NB4 (cell line): ENCODE data around the gene PLXDC2.

ENCODE experiments used
- DNase-seq: peaks from one replicate; pipeline ENCODE4 v3.0.0; 2010; ENCODE audit warnings: low read depth
- H3K4me3 ChIP-seq: one replicate; pipeline ENCODE4 v1.5.1; 2011; ENCODE audit warnings: mild to moderate bottlenecking, low read depth, low read length, moderate library complexity
- CTCF ChIP-seq: IDR thresholded peaks from one replicate; pipeline ENCODE4 v1.5.1; 2012; ENCODE audit warnings: low read depth, low read length
- MAX ChIP-seq: IDR thresholded peaks from 2 replicates; pipeline ENCODE4 v1.6.1; 2011; ENCODE audit warnings: low read depth, low read length
- MYC ChIP-seq: IDR thresholded peaks from 2 replicates; pipeline ENCODE4 v1.6.1; 2011; ENCODE audit warnings: low read depth, low read length
- POLR2A ChIP-seq: IDR thresholded peaks from 2 replicates; pipeline ENCODE4 v1.6.1; 2011; ENCODE audit warnings: mild to moderate bottlenecking; ENCODE audit not compliant: insufficient read length; ENCODE audit errors: extremely low read depth

The PLXDC2 gene

DNA sequence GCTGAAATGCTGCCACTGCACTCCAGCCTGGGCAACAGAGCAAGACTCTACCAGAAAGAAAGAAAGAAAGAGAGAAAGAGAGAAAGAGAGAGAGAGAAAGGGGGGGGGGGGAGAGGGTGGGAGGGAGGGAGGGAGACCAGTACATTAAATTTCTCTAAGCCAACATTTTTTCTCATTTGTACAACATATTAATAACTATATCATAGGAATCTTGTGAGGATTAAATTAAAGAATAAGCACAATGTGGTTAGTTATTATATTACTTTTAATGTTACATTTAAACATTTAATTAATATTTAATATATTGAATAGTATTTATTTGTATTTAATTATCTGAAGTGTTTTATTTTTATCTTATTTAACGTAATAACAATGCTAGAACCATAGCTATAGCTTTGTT, 53.1 kb downstream of the PLXDC2 start:
- no peak for DNase-seq
- H3K4me3 ChIP-seq: no peak overlapping the region
- TF ChIP-seq MYC: no peak
- no peak for TF ChIP-seq MAX

DNA sequence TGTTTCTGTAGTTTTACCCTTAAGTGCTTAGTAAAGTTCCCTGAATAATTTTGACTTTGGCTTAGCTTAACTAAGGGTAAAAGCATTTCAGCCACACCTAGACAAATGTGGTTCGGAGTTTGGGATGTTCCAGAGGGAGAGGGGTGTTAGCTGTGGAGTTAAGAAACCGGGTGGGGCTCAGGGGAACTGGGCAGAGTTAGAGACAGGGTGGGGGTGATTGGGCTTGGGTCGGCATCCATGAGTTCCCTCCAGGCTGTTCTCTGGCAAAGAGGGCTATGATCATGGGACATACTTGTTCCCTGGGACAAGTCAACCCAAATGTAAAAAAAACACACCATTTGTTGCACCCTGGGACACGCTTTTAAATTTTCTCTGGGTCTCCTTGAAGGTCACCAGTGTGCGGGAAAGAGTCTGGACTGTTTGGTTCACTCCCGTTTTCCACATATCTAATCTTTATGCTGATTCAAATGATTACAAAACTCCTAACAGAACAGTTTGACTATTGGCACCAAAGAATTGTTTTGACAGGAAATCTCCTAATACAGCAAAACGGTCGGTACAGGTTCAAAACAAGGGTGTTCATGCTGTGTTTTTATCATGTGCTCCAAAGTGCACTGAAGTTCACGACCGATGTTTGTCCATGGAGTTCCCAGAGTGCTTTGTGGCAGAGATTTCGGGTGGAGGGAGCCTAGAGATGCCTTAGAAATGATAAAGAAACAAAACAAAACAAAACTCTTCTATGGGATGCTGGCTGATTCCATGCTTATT, 56.5 kb downstream of the PLXDC2 start:
- DNase-seq: no peak
- no peak overlapping the region for H3K4me3 ChIP-seq
- TF ChIP-seq CTCF (no peak), MYC (no peak), MAX (no peak), POLR2A (no peak)

DNA sequence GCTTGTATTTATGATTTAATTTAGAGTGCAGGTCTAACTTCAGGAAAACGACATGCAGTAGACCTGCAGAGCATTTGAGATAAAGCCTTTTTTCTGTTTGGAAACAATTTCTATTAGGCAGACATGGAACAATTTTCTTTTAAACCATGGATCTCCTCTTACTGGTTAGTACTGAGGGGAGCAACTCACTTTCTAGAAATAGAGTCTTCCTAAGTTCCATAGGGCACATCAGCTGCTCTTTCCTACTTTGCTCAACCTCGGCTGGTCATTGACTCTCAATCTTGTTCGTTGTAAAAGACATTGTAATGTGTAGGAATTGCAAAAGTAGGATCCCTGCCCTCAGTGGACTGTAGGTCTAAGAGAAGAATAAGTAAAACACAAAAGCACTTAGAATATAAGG, 58.0 kb downstream of the PLXDC2 start:
- H3K4me3 ChIP-seq: no peak overlapping the region
- no peak for DNase-seq
- TF ChIP-seq MAX: no peak
- TF ChIP-seq MYC: no peak
- TF ChIP-seq CTCF: no peak
- TF ChIP-seq POLR2A: no peak

DNA sequence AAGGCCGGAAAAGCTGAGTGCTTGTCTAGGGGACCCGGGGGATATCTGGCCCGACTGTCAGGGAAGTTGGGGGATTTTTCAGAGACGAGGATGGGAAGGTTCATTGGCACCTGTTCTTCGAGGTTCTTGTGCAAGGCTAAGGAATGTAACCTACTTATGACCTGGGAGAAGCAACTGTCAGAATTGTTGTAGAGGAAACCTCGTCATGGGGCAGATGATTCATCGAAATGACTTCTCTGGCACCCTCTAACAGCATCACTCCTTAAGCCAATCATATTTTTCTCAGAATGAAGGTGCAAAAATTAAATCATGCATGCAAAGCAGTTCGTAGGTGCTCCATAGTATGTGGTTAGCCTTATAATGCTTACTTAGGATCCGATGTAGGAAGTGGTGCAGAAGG, 58.6 kb downstream of the PLXDC2 start:
- no peak for TF ChIP-seq POLR2A
- TF ChIP-seq CTCF: no peak
- H3K4me3 ChIP-seq: no peak overlapping the region
- no peak for DNase-seq

GRCh38 chr10:19876570-19876969, 60.3 kb downstream of the PLXDC2 start:
- TF ChIP-seq CTCF: no peak
- no peak for TF ChIP-seq MYC
- TF ChIP-seq POLR2A: no peak
- TF ChIP-seq MAX: no peak
- H3K4me3 ChIP-seq: no peak overlapping the region
- no peak for DNase-seq

GRCh38 chr10:19877466-19878255, 61.4 kb downstream of the PLXDC2 start:
- DNase-seq: no peak
- H3K4me3 ChIP-seq: no peak overlapping the region
- TF ChIP-seq MAX (no peak), CTCF (no peak), POLR2A (no peak), MYC (no peak)
